ENCODE data around the gene PKN1. TPM values are rescaled to one million over a fixed set of nuclear protein-coding genes. Genes with fewer than 3 reads are reported as not detected.
A peak's percentile ranks its signal among the peaks of the same experiment; 100 is the strongest.
"Not testable (repeated sequence)": the region's sequence is repeated elsewhere in the genome, so short reads cannot be mapped to it uniquely, and the experiment has no call there.

PKN1 gene
- total RNA-seq, 1 experiment from 2014 or later = 205 TPM

GRCh38 chr19:14449321-14449720 is 16.2 kb downstream of the PKN1 start:
- intact Hi-C loops (cut with micrococcal nuclease; ENCODE audit: unreplicated experiment) = no loop called here
- H3K27me3 ChIP-seq (ENCODE audit: control insufficient read depth, insufficient read depth, low read length) = no peaks in the 10 kb centered on the region
- H3K9me3 ChIP-seq (ENCODE audit: control insufficient read depth, insufficient read depth, low read depth, low read length) = no peaks in the 10 kb centered on the region
- in situ Hi-C loops (cut with HindIII; ENCODE audit: low pct_unique_long_range_greater_than_20kb, low sequenced_read_pairs) = no loop called here
- no peak for DNase-seq (ENCODE audit: low read depth, low spot score)
- no peak overlapping the region for H3K4me3 ChIP-seq (ENCODE audit: low read depth in 2 of 2, low read length in 2 of 2)
- no peak overlapping the region for H3K27ac ChIP-seq (ENCODE audit: low read length)
- BruUV-seq (replicated peaks) = no TSS peak
- no peak for TF ChIP-seq POLR2AphosphoS5 (IDR thresholded peaks at IDR 0.05; ENCODE audit: low read depth, low read length)
- no peak for ATAC-seq
- H3K4me1 ChIP-seq (ENCODE audit: control insufficient read depth, insufficient read depth, low read length) = no peaks in the 10 kb centered on the region
- ChIA-PET CTCF (no interaction called here), POLR2A (no interaction called here)
- H3K36me3 ChIP-seq (ENCODE audit: control insufficient read depth, insufficient read depth, low read length) = peaks cover 7% of the 10 kb centered on the region

GRCh38 chr19:14450168-14450874 is 17.2 kb downstream of the PKN1 start:
- in situ Hi-C loops (cut with HindIII; ENCODE audit: low pct_unique_long_range_greater_than_20kb, low sequenced_read_pairs) = no loop called here
- Histone ChIP-seq H3K27me3 (ENCODE audit: control insufficient read depth, insufficient read depth, low read length) (no peaks in the 10 kb centered on the region), H3K4me1 (ENCODE audit: control insufficient read depth, insufficient read depth, low read length) (no peaks in the 10 kb centered on the region), H3K27ac (ENCODE audit: low read length) (no peak overlapping the region), H3K4me3 (ENCODE audit: low read depth in 2 of 2, low read length in 2 of 2) (no peak overlapping the region), H3K9me3 (ENCODE audit: control insufficient read depth, insufficient read depth, low read depth, low read length) (no peaks in the 10 kb centered on the region), H3K36me3 (ENCODE audit: control insufficient read depth, insufficient read depth, low read length) (peaks cover 8% of the 10 kb centered on the region)
- TF ChIP-seq POLR2AphosphoS5 (IDR thresholded peaks at IDR 0.05; ENCODE audit: low read depth, low read length) = no peak
- no peak for TF ChIP-seq TCF7L2 (IDR thresholded peaks at IDR 0.05; ENCODE audit: low read depth, low read length)
- no peak for TF ChIP-seq SIN3A (IDR thresholded peaks at IDR 0.05; ENCODE audit: borderline replicate concordance, insufficient read depth, low read depth, low read length)
- TF ChIP-seq CTCF (IDR thresholded peaks at IDR 0.05) = no peak
- no peak for TF ChIP-seq REST (IDR thresholded peaks at IDR 0.05; ENCODE audit: insufficient read depth in 1 of 2, low read depth in 2 of 2, low read length in 1 of 2)
- ATAC-seq (peak; percentile 89), DNase-seq (ENCODE audit: low read depth, low spot score) (no peak)
- CTCF ChIA-PET = no interaction called here
- POLR2A ChIA-PET = no interaction called here
- intact Hi-C loops (cut with micrococcal nuclease; ENCODE audit: unreplicated experiment) = no loop called here
- no TSS peak for BruUV-seq (replicated peaks)

GRCh38 chr19:14450876-14451275 is 17.8 kb downstream of the PKN1 start:
- ChIA-PET POLR2A (interaction anchor here (0.5 kb wide), 1 partner anchor 24 kb away, joined by 12 read pairs; no protein-coding TSS in a partner anchor), CTCF (no interaction called here)
- Histone ChIP-seq H3K36me3 (ENCODE audit: control insufficient read depth, insufficient read depth, low read length) (peaks cover 8% of the 10 kb centered on the region), H3K27ac (ENCODE audit: low read length) (no peak overlapping the region), H3K4me1 (ENCODE audit: control insufficient read depth, insufficient read depth, low read length) (no peaks in the 10 kb centered on the region), H3K4me3 (ENCODE audit: low read depth in 2 of 2, low read length in 2 of 2) (no peak overlapping the region), H3K9me3 (ENCODE audit: control insufficient read depth, insufficient read depth, low read depth, low read length) (no peaks in the 10 kb centered on the region), H3K27me3 (ENCODE audit: control insufficient read depth, insufficient read depth, low read length) (no peaks in the 10 kb centered on the region)
- intact Hi-C loops (cut with micrococcal nuclease; ENCODE audit: unreplicated experiment) = no loop called here
- in situ Hi-C loops (cut with HindIII; ENCODE audit: low pct_unique_long_range_greater_than_20kb, low sequenced_read_pairs) = no loop called here
- no TSS peak for BruUV-seq (replicated peaks)
- no peak for TF ChIP-seq POLR2AphosphoS5 (IDR thresholded peaks at IDR 0.05; ENCODE audit: low read depth, low read length)
- ATAC-seq = peak; percentile 16; the same call in 1 of the 2 replicates
- DNase-seq (ENCODE audit: low read depth, low spot score) = no peak

- H3K27me3 ChIP-seq (ENCODE audit: control insufficient read depth, insufficient read depth, low read length); H3K9me3 ChIP-seq (ENCODE audit: control insufficient read depth, insufficient read depth, low read depth, low read length); in situ Hi-C loops (cut with HindIII; ENCODE audit: low pct_unique_long_range_greater_than_20kb, low sequenced_read_pairs); H3K36me3 ChIP-seq (ENCODE audit: control insufficient read depth, insufficient read depth, low read length); H3K27ac ChIP-seq (ENCODE audit: low read length); BruUV-seq (replicated peaks); DNase-seq (ENCODE audit: low read depth, low spot score); intact Hi-C loops (cut with micrococcal nuclease; ENCODE audit: unreplicated experiment); CTCF ChIA-PET; H3K4me1 ChIP-seq (ENCODE audit: control insufficient read depth, insufficient read depth, low read length); ATAC-seq; H3K4me3 ChIP-seq (ENCODE audit: low read depth in 2 of 2, low read length in 2 of 2): not testable (repeated sequence)
- POLR2A ChIA-PET = interaction anchor here (0.6 kb wide), 1 partner anchor 13 kb away, joined by 6 read pairs; no protein-coding TSS in a partner anchor
Observed at GRCh38 chr19:14452303-14452702, 19.2 kb downstream of the PKN1 start.
